ENCODE data around the gene SAMD14.
A peak's percentile ranks its signal among the peaks of the same experiment; 100 is the strongest.

SAMD14 gene

DNA sequence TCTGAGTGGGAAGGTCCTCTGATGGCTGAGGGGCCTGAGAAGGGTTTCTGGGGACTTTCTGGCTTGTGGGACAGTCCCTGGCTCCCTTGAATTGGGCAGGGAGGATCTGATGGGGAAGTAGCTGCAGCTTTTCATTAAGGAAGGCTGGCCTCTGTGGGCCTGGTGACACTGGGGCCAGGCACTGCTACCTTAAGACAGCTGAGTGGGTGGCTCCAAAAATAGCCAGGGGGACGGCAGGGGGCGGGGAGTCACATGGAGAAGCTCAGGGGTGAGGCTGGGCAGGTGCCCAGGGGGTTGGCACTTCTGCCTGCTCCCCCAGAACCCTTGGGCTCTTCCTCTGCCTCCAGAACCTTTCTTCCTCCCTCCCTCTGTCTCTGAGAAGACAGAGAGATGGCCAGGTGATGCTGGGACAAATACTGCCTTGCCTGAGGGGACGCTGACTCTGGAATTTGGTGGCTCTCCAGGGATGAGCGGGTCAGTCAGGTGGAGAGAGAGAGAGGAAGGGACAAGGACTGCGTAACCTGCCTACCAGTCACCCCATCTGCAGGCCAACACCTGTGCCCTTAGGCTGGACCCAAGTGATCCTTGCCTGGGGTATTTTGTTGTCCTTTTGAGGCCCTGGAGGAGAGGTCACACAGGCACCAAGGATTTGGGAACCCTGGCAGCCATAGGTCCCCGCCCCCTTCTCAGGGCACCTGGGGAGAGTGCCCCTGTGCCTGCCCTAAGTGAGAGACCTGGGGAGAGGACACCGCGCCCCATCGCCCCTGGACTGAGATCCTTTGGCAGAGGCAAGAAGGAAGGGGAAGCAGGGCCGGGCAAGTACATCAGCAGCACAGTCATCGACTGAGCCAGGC lies 34.1 kb upstream of the SAMD14 start:
- Histone ChIP-seq H3K9ac (ENCODE audit: low read depth, low read length) (no peak overlapping the region), H3K9me3 (replicated peaks; ENCODE audit: low read length) (no peaks in the 10 kb centered on the region), H3K27me3 (ENCODE audit: control insufficient read depth, insufficient read depth, low read length) (no peaks in the 10 kb centered on the region), H3K4me3 (ENCODE audit: low read length) (no peak overlapping the region), H3K36me3 (ENCODE audit: insufficient read depth, low read length) (no peaks in the 10 kb centered on the region), H3K4me2 (ENCODE audit: low read length) (no peak overlapping the region), H3K4me1 (ENCODE audit: control insufficient read depth, insufficient read depth, low read length) (peaks cover 35% of the 10 kb centered on the region)

GRCh38 chr17:50162466-50163254 lies 32.7 kb upstream of the SAMD14 start:
- Histone ChIP-seq H3K36me3 (ENCODE audit: insufficient read depth, low read length) (no peaks in the 10 kb centered on the region), H3K4me3 (ENCODE audit: low read length) (no peak overlapping the region), H3K9me3 (replicated peaks; ENCODE audit: low read length) (no peaks in the 10 kb centered on the region), H3K4me2 (ENCODE audit: low read length) (no peak overlapping the region), H3K27me3 (ENCODE audit: control insufficient read depth, insufficient read depth, low read length) (no peaks in the 10 kb centered on the region), H3K4me1 (ENCODE audit: control insufficient read depth, insufficient read depth, low read length) (peaks cover 27% of the 10 kb centered on the region), H3K9ac (ENCODE audit: low read depth, low read length) (no peak overlapping the region)

- no peaks in the 10 kb centered on the region for H3K9me3 ChIP-seq (replicated peaks; ENCODE audit: low read length)
- H3K9ac ChIP-seq (ENCODE audit: low read depth, low read length) = peak overlapping the region; percentile 35
- H3K4me3 ChIP-seq (ENCODE audit: low read length) = peak overlapping the region; percentile 85
- peak overlapping the region; percentile 99 for H3K4me2 ChIP-seq (ENCODE audit: low read length)
- H3K36me3 ChIP-seq (ENCODE audit: insufficient read depth, low read length) = no peaks in the 10 kb centered on the region
- peaks cover 20% of the 10 kb centered on the region for H3K4me1 ChIP-seq (ENCODE audit: control insufficient read depth, insufficient read depth, low read length)
- no peaks in the 10 kb centered on the region for H3K27me3 ChIP-seq (ENCODE audit: control insufficient read depth, insufficient read depth, low read length)
Measured at GRCh38 chr17:50161911-50162288, 31.9 kb upstream of the SAMD14 start.

DNA sequence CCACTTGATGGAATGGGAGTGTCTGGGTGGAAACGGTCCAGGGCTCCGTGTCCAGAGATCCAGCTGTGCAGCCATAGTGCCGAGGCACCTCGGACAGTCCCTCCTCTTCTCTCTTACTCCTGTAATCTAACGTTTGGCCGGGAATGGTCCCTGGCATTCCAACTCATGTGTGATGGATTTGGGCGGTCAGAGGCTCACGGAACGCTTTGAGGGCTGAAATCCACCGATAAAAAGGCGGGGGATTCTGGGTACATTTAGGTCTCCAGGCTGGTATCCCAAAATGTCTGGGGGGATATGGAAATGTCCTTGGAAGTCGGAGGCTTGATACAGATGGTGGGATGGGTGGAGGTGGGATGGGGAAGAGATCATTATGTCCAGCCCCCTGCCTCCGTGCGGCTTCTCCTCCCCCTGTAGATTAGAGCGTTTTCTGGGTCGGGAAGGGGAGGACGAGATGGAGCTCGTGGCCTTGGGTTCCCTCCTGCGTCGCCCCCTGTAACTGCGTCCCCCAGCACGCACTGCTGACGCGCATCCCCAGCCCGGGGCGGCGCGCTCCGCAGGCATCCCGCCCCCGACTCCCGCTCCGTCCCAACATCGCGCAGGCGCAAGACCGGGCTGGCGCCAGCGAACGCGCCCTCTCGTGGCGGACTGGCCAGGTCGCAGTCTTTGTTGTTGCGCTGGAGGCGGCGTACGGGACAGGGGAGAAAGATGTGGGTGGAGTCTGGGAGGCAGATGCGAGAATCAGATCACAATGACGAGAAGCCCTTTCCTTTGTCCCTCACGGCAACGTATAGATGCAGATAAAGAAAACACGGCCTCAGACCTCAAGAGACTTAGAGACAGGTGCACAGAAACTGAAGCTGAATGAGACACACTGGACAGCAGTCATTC lies 31.3 kb upstream of the SAMD14 start:
- Histone ChIP-seq H3K27me3 (ENCODE audit: control insufficient read depth, insufficient read depth, low read length) (no peaks in the 10 kb centered on the region), H3K4me1 (ENCODE audit: control insufficient read depth, insufficient read depth, low read length) (peaks cover 17% of the 10 kb centered on the region), H3K9ac (ENCODE audit: low read depth, low read length) (peak overlapping the region; percentile 78), H3K36me3 (ENCODE audit: insufficient read depth, low read length) (no peaks in the 10 kb centered on the region), H3K4me3 (ENCODE audit: low read length) (peak overlapping the region; percentile 85), H3K9me3 (replicated peaks; ENCODE audit: low read length) (no peaks in the 10 kb centered on the region), H3K4me2 (ENCODE audit: low read length) (peak overlapping the region; percentile 99)

DNA sequence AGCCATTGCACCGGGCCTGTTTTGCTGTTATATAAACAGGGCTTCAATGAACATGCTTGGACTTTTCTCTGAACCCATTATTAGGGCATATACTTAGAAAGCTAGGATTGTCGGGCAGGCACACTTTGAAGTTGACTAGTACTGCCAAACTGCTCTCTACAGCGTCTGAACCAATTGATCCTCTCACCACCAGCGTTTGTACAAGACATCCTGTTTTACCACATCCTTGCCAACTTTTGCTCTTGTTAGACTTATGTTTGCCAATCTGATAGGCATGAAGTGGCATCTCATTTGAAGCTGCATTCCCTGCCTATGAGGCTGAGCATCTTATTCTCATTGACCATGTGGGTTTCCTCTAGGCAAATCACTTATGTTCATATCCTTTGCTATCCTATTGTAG lies 27.9 kb upstream of the SAMD14 start:
- H3K4me3 ChIP-seq (ENCODE audit: low read length) = no peak overlapping the region
- H3K27me3 ChIP-seq (ENCODE audit: control insufficient read depth, insufficient read depth, low read length) = no peaks in the 10 kb centered on the region
- peaks cover 17% of the 10 kb centered on the region for H3K4me1 ChIP-seq (ENCODE audit: control insufficient read depth, insufficient read depth, low read length)
- H3K36me3 ChIP-seq (ENCODE audit: insufficient read depth, low read length) = no peaks in the 10 kb centered on the region
- no peaks in the 10 kb centered on the region for H3K9me3 ChIP-seq (replicated peaks; ENCODE audit: low read length)
- H3K4me2 ChIP-seq (ENCODE audit: low read length) = no peak overlapping the region
- no peak overlapping the region for H3K9ac ChIP-seq (ENCODE audit: low read depth, low read length)

- Histone ChIP-seq H3K4me3 (ENCODE audit: low read length) (no peak overlapping the region), H3K4me2 (ENCODE audit: low read length) (no peak overlapping the region), H3K4me1 (ENCODE audit: control insufficient read depth, insufficient read depth, low read length) (peaks cover 16% of the 10 kb centered on the region), H3K9ac (ENCODE audit: low read depth, low read length) (peak overlapping the region; percentile 10), H3K9me3 (replicated peaks; ENCODE audit: low read length) (no peaks in the 10 kb centered on the region), H3K27me3 (ENCODE audit: control insufficient read depth, insufficient read depth, low read length) (no peaks in the 10 kb centered on the region), H3K36me3 (ENCODE audit: insufficient read depth, low read length) (no peaks in the 10 kb centered on the region)
Measured at GRCh38 chr17:50155115-50155819, 25.3 kb upstream of the SAMD14 start.

GRCh38 chr17:50154604-50155003 lies 24.6 kb upstream of the SAMD14 start:
- H3K27me3 ChIP-seq (ENCODE audit: control insufficient read depth, insufficient read depth, low read length) = no peaks in the 10 kb centered on the region
- no peaks in the 10 kb centered on the region for H3K9me3 ChIP-seq (replicated peaks; ENCODE audit: low read length)

GRCh38 chr17:50153650-50154575 lies 24.0 kb upstream of the SAMD14 start:
- no peak overlapping the region for H3K9ac ChIP-seq (ENCODE audit: low read depth, low read length)
- no peaks in the 10 kb centered on the region for H3K27me3 ChIP-seq (ENCODE audit: control insufficient read depth, insufficient read depth, low read length)
- no peaks in the 10 kb centered on the region for H3K36me3 ChIP-seq (ENCODE audit: insufficient read depth, low read length)
- peaks cover 16% of the 10 kb centered on the region for H3K4me1 ChIP-seq (ENCODE audit: control insufficient read depth, insufficient read depth, low read length)
- H3K9me3 ChIP-seq (replicated peaks; ENCODE audit: low read length) = no peaks in the 10 kb centered on the region
- no peak overlapping the region for H3K4me3 ChIP-seq (ENCODE audit: low read length)
- H3K4me2 ChIP-seq (ENCODE audit: low read length) = no peak overlapping the region

More at GRCh38 chr17:50154604-50155003, 24.6 kb upstream of the SAMD14 start:
- Histone ChIP-seq H3K4me3 (ENCODE audit: low read length) (no peak overlapping the region), H3K36me3 (ENCODE audit: insufficient read depth, low read length) (no peaks in the 10 kb centered on the region), H3K4me1 (ENCODE audit: control insufficient read depth, insufficient read depth, low read length) (peaks cover 16% of the 10 kb centered on the region), H3K4me2 (ENCODE audit: low read length) (no peak overlapping the region), H3K9ac (ENCODE audit: low read depth, low read length) (no peak overlapping the region)

DNA sequence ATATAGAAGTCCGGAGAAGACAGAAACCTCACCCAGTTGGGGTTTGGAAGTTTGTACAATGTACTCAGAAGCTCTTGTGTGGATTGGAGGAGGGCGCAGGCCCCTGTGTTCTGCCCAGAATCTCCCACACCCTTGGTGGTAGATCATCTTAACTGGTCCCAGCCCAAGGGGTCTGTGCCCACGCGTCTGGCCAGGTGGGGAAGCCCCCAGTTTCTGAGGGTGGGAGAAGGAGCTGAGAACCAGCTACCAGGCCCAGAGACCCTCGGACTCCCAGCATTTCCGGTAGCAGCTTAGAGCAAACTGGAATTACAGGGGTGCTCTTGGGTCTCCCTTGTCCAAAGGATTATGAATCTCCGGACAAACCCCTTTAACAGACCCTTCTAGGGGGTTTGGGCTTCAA lies 22.8 kb upstream of the SAMD14 start:
- Histone ChIP-seq H3K36me3 (ENCODE audit: insufficient read depth, low read length) (no peaks in the 10 kb centered on the region), H3K9ac (ENCODE audit: low read depth, low read length) (peak overlapping the region; percentile 82), H3K27me3 (ENCODE audit: control insufficient read depth, insufficient read depth, low read length) (no peaks in the 10 kb centered on the region), H3K4me3 (ENCODE audit: low read length) (no peak overlapping the region), H3K4me1 (ENCODE audit: control insufficient read depth, insufficient read depth, low read length) (peaks cover 18% of the 10 kb centered on the region), H3K4me2 (ENCODE audit: low read length) (peak overlapping the region; percentile 91), H3K9me3 (replicated peaks; ENCODE audit: low read length) (no peaks in the 10 kb centered on the region)

DNA sequence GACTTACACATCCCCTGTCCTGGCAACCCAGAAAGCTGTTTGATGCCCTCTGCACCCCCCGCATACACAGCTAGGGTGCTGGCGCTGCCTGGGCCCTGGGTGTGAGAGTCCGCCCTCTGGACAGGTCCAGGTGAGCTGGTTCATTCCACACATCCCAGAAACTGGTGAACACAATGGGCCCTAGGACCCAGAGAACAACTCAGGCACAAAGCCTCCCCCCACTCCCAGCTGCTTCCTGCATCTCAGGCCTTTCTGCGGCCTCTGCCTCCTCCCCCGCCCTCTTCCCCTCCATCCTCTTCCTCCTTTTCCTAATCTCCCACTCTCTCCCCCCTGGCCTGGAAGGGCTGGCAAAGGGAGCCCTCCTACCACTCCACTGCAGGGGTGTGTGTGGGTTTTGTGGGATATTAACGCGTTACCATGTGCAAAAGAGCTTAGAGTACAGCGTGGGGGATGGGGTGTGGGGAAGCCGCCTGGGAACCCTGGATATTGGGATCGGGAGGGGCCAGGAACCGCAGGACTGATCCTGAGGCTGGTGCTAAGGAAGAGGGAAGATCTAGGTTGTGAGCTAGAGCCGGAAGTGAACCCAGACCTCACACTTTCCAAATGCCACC lies 22.1 kb upstream of the SAMD14 start:
- Histone ChIP-seq H3K27me3 (ENCODE audit: control insufficient read depth, insufficient read depth, low read length) (no peaks in the 10 kb centered on the region), H3K9ac (ENCODE audit: low read depth, low read length) (peak overlapping the region; percentile 82), H3K4me3 (ENCODE audit: low read length) (peak overlapping the region; percentile 71), H3K36me3 (ENCODE audit: insufficient read depth, low read length) (peaks cover under 1% of the 10 kb centered on the region), H3K9me3 (replicated peaks; ENCODE audit: low read length) (no peaks in the 10 kb centered on the region), H3K4me2 (ENCODE audit: low read length) (peak overlapping the region; percentile 91), H3K4me1 (ENCODE audit: control insufficient read depth, insufficient read depth, low read length) (peaks cover 25% of the 10 kb centered on the region)
